Measurements from ENCODE around the gene CORO2A. TPM values are rescaled to one million over a fixed set of nuclear protein-coding genes. Genes with fewer than 3 reads are reported as not detected.

CORO2A gene
- total and polyA plus RNA-seq, 10 of the 15 experiments (the other 5 are each of a cell fraction or from before 2014, with no cell fraction given) = 1.0 to 5.3 (median 3.5) TPM

DNA sequence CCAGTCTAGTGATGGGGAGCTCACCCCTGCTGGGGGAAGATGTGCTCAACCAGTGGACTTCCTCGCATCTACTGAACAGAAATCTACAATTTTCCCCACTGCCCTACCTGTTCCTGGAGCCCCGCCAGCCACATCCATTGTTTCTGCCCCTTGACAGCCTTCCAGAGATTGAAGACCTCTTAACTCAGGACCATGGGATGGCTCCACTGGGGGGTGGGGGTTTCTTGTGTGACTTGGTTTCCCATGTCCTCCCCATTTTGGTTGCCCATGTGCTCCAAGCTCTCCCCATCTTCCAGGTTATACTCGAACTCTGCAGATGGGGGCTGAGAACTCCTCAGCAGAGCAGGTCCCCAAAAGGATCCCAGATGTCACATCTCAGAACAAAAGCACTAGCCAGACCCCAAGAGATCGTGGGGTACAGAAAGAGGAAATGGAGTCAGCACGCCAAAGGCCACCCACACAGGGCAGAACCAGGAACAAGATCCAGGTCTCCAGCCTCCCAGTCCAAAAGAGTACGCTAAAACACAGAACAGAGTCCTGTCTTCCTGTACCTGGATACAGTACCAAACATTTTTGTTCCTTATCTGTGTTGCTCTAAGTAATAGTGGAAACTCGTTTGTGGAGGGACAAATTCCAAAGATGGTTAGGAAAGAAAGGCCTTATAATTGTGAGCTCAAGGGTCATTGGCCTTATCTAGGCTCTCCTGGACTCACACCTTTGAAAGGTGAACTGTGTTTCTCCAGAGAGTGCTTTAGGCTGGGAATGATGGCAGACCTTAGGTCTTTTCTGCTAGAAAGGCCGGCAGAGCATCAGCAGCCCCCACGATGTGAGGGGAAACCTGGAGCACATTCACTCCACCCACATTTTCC is 15.8 kb downstream of the CORO2A start:
- H3K4me1 ChIP-seq (ENCODE audit: control insufficient read depth, insufficient read depth, low read length) = no peaks in the 10 kb centered on the region
- 66% methylated on average over 9 of the region's 9 CpGs for WGBS (ENCODE audit: insufficient coverage, insufficient replicate concordance, low lambda C conversion rate, missing lambda C conversion rate)
- DNase-seq (ENCODE audit: low read depth, low spot score) (no peak), FAIRE-seq (no peak), ATAC-seq (no peak)
- no peak overlapping the region for H3K9ac ChIP-seq (ENCODE audit: control insufficient read depth, insufficient read depth, low read length)
- H4K20me1 ChIP-seq (ENCODE audit: control insufficient read depth, insufficient read depth) = no peaks in the 10 kb centered on the region
- in situ Hi-C loops (cut with MboI) = no loop called here
- H3K36me3 ChIP-seq (ENCODE audit: control insufficient read depth in 2 of 2, insufficient read depth in 2 of 2, low read length in 1 of 2) = no peaks in the 10 kb centered on the region
- no peak overlapping the region for H2AFZ ChIP-seq (ENCODE audit: control insufficient read depth, low read depth, low read length)
- ChIA-PET RAD21 (ENCODE audit: unreplicated experiment) (no interaction called here), POLR2A (no interaction called here), SMC1A (ENCODE audit: uncharacterized antibody, unreplicated experiment) (no interaction called here), CTCF (no interaction called here)
- H3K79me2 ChIP-seq (ENCODE audit: control insufficient read depth, insufficient read depth, low read length) = no peaks in the 10 kb centered on the region
- H3K4me2 ChIP-seq (ENCODE audit: control insufficient read depth, insufficient read depth) = no peak overlapping the region
- TF ChIP-seq, protein P1, sequence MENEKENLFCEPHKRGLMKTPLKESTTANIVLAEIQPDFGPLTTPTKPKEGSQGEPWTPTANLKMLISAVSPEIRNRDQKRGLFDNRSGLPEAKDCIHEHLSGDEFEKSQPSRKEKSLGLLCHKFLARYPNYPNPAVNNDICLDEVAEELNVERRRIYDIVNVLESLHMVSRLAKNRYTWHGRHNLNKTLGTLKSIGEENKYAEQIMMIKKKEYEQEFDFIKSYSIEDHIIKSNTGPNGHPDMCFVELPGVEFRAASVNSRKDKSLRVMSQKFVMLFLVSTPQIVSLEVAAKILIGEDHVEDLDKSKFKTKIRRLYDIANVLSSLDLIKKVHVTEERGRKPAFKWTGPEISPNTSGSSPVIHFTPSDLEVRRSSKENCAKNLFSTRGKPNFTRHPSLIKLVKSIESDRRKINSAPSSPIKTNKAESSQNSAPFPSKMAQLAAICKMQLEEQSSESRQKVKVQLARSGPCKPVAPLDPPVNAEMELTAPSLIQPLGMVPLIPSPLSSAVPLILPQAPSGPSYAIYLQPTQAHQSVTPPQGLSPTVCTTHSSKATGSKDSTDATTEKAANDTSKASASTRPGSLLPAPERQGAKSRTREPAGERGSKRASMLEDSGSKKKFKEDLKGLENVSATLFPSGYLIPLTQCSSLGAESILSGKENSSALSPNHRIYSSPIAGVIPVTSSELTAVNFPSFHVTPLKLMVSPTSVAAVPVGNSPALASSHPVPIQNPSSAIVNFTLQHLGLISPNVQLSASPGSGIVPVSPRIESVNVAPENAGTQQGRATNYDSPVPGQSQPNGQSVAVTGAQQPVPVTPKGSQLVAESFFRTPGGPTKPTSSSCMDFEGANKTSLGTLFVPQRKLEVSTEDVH (IDR thresholded peaks at IDR 0.05; ENCODE audit: low read depth, partially characterized antibody) = no peak
- TF ChIP-seq, protein P2, sequence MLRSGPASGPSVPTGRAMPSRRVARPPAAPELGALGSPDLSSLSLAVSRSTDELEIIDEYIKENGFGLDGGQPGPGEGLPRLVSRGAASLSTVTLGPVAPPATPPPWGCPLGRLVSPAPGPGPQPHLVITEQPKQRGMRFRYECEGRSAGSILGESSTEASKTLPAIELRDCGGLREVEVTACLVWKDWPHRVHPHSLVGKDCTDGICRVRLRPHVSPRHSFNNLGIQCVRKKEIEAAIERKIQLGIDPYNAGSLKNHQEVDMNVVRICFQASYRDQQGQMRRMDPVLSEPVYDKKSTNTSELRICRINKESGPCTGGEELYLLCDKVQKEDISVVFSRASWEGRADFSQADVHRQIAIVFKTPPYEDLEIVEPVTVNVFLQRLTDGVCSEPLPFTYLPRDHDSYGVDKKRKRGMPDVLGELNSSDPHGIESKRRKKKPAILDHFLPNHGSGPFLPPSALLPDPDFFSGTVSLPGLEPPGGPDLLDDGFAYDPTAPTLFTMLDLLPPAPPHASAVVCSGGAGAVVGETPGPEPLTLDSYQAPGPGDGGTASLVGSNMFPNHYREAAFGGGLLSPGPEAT (IDR thresholded peaks at IDR 0.05; ENCODE audit: low read depth) = no peak
- TF ChIP-seq BCL11A (IDR thresholded peaks at IDR 0.05; ENCODE audit: low read depth, low read length) (no peak), ASH2L (IDR thresholded peaks at IDR 0.05; ENCODE audit: borderline replicate concordance, low read depth) (no peak), RBBP5 (conservative IDR thresholded peaks at IDR 0.05) (no peak), ZSCAN29 (IDR thresholded peaks at IDR 0.05) (no peak), ZZZ3 (IDR thresholded peaks at IDR 0.05; ENCODE audit: control insufficient read depth, insufficient read length, low read depth) (no peak), NR2F1 (conservative IDR thresholded peaks at IDR 0.05) (no peak)
- no TSS peak for BruUV-seq (replicated peaks)
- no peak overlapping the region for H3K4me3 ChIP-seq
- intact Hi-C loops (cut with micrococcal nuclease; ENCODE audit: unreplicated experiment) = no loop called here
- H3K27me3 ChIP-seq (replicated peaks in 1 of 2; ENCODE audit: control insufficient read depth in 2 of 2, insufficient read depth in 2 of 2, low read length in 1 of 2) = no peaks in the 10 kb centered on the region
- H3K27ac ChIP-seq (ENCODE audit: control insufficient read depth, insufficient read depth) = no peak overlapping the region
- no peaks in the 10 kb centered on the region for H3K9me3 ChIP-seq (replicated peaks; ENCODE audit: control insufficient read depth, insufficient read depth, low read length)
